GM18867 (cell line): ENCODE measurements around the gene CTRB1.

Experiments
- ATAC-seq: cut with Tn5 transposase; IDR thresholded peaks from one replicate; pipeline ENCODE4 v1.9.1; 2021; ENCODE audit warnings: mild to moderate bottlenecking, moderate library complexity; ENCODE audit not compliant: unreplicated experiment

The CTRB1 gene

GRCh38 chr16:75225092-75225491 is 6.3 kb downstream of the CTRB1 start:
- no peak for ATAC-seq

GRCh38 chr16:75225678-75226515 is 7.1 kb downstream of the CTRB1 start:
- ATAC-seq: no peak

GRCh38 chr16:75226550-75227360 is 8.0 kb downstream of the CTRB1 start:
- no peak for ATAC-seq

- ATAC-seq: no peak
Observed at GRCh38 chr16:75227361-75228142, 8.8 kb downstream of the CTRB1 start.

- ATAC-seq: no peak
Observed at GRCh38 chr16:75228143-75228976, 9.6 kb downstream of the CTRB1 start.

- ATAC-seq: no peak
Observed at GRCh38 chr16:75229172-75230031, 10.6 kb downstream of the CTRB1 start.

- ATAC-seq: no peak
Observed at GRCh38 chr16:75230471-75231110, 11.8 kb downstream of the CTRB1 start.

GRCh38 chr16:75231570-75231969 is 12.8 kb downstream of the CTRB1 start:
- ATAC-seq: no peak

GRCh38 chr16:75233611-75233938 is 14.8 kb downstream of the CTRB1 start:
- ATAC-seq: no peak

GRCh38 chr16:75234856-75235696 is 16.3 kb downstream of the CTRB1 start:
- no peak for ATAC-seq

GRCh38 chr16:75235721-75236193 is 17.0 kb downstream of the CTRB1 start:
- no peak for ATAC-seq

GRCh38 chr16:75236232-75236631 is 17.4 kb downstream of the CTRB1 start:
- no peak for ATAC-seq

- ATAC-seq: no peak
Observed at GRCh38 chr16:75236736-75237397, 18.1 kb downstream of the CTRB1 start.

- no peak for ATAC-seq
Observed at GRCh38 chr16:75237398-75238131, 18.8 kb downstream of the CTRB1 start.

GRCh38 chr16:75238132-75238852 is 19.5 kb downstream of the CTRB1 start:
- ATAC-seq: no peak

- ATAC-seq: no peak
Observed at GRCh38 chr16:75238853-75239541, 20.2 kb downstream of the CTRB1 start.
